CD4-positive, alpha-beta T cell treated with Interleukin-2 at 100 ng/mL for 4 hours (primary cell): Measurements from ENCODE around the gene ACADS.
"Not testable (repeated sequence)": the region's sequence is repeated elsewhere in the genome, so short reads cannot be mapped to it uniquely, and the experiment has no call there.

Experiments used
- DNase-seq: peaks from one replicate; pipeline ENCODE4 v3.0.0-alpha.2; 2020; ENCODE audit warnings: low spot score

ACADS gene

DNA sequence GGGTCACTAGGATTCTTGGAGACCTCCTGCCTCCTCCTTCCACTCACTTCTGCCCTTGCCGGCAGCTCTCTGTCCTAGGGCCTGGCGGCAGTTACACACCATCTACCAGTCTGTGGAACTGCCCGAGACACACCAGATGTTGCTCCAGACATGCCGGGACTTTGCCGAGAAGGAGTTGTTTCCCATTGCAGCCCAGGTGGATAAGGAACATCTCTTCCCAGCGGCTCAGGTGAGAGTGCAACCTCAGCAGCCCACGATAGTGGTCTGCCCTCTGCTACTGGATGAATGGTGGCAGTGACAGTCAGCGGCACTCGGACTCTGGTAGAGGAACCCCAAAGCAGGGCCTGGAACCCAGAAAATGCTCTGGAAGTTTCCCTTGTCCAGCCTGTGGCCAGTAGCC lies 1.3 kb downstream of the ACADS start:
- no peak for DNase-seq

- DNase-seq: not testable (repeated sequence)
Measured at GRCh38 chr12:120732198-120732597, 6.6 kb downstream of the ACADS start.

GRCh38 chr12:120733574-120733973 lies 7.9 kb downstream of the ACADS start:
- DNase-seq: no peak

GRCh38 chr12:120734210-120734609 lies 8.6 kb downstream of the ACADS start:
- DNase-seq: no peak

DNA sequence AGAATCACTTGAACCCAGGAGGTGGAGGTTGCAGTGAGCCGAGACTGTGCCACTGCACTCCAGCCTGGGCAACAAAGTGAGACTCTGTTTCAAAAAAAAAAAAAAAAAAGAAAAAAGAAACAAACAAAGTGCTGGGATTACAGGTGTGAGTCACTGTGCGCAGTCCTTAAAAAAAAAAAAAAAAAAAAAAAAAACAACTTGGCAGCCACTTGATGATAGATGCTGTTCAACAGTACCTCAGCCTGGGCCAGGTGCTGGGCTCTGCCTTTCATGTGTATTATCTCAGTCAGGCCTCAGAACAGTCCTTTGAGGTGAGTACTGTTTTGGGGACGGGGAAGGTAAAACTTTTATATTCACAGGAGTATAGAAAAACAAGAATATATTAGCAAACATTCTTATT lies 9.6 kb downstream of the ACADS start:
- no peak for DNase-seq

DNA sequence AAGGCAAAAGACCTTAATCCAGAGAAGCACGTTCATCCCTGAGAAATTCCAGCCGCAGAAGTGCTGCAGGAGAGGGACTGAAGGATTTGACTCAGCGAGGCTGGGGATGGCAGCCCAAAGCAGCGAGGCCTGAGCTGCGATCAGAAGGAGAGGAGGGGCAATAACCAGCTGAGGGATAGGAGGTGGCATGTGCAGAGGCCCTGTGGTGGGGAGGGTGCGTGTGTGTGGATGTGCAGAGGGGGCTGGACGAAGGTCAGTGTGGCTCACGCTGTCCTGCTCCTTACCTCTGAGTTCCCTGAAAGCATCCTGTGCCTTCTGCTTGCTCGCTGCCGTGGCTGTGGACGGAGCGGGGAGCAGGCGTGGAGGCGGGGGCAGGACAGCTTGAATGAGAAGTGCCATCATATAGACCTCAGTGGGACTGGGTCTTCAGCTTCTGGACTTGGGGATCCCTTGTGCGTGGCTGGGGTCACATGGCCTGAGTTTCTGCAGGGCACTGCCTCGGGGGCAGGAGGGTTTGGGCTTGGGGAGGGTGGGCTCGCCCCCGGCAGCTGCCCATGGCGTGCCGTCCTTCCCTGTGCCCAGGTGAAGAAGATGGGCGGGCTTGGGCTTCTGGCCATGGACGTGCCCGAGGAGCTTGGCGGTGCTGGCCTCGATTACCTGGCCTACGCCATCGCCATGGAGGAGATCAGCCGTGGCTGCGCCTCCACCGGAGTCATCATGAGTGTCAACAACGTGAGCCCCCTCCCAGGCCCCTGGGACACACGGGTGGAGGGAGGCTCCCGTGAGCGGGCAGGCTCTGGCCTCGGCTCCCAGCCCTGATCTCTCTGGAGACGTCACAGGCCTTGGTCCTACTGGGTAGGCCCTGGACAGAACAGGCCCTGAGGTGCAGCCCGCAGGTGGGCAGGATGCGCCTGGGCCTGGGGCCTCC lies 11.0 kb downstream of the ACADS start:
- no peak for DNase-seq

- no peak for DNase-seq
Measured at GRCh38 chr12:120737557-120738251, 12.1 kb downstream of the ACADS start.

GRCh38 chr12:120738252-120739030 lies 12.8 kb downstream of the ACADS start:
- no peak for DNase-seq

- DNase-seq: no peak
Measured at GRCh38 chr12:120739031-120739762, 13.6 kb downstream of the ACADS start.

GRCh38 chr12:120739821-120740613 lies 14.4 kb downstream of the ACADS start:
- no peak for DNase-seq

DNA sequence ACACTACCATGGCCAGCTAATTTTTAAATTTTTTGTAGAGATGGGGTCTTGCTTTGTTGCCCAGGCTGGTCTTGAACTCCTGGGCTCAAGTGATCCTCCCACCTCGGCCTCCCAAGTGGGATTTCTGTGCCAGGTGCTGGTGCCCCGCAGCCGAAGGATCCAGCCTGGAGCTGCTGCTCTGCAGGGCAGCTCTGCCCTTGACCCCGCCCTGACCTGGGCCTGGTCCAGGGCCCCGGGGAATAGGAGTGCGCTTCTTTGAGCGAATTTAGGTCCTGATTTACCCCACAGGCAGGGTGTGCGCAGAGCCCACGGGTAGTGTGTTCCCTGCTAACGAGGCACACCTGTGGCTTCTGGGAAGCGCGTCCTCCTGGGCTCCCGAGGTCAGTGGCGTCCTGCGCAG lies 15.2 kb downstream of the ACADS start:
- DNase-seq: no peak

GRCh38 chr12:120741476-120742421 lies 16.1 kb downstream of the ACADS start:
- no peak for DNase-seq

GRCh38 chr12:120744922-120745493 lies 19.4 kb downstream of the ACADS start:
- no peak for DNase-seq

DNA sequence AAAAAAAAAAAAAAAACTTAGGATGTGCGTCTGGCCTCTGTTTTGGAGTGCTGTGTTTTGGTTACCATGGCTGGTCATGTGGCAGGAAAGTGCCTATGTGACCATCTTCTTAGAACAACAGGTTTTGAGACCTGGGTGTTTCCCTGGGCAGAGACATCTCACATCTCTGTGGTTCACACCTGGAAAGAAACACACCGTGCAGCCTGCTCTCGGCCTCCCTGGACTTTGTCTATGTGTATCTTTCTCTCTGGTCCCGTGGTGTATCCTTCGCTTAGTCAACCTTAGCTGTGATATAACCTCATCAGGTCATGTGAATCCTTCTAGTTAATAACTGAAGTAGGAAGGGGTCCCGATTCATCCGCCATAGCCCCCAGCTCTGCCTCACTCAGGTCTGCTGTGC lies 22.6 kb downstream of the ACADS start:
- no peak for DNase-seq

DNA sequence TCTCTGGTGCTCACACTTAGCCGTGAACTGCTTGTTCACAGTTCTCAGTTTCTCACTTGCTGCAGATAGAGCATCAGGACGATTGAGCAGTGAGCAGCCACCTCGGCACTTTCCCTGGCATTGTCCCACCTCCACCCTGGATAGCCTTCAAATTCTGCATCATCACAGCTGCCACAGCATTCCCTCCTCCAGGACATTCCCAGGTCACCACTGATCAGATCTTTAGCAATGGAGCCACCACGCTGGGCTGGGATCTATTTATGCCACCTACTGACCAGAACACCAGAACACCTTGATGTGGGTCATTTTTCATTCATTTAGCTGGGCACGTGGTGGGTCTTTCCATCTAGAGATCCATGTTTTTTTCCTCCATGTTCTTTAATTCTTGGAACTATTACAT lies 23.6 kb downstream of the ACADS start:
- DNase-seq: no peak

DNA sequence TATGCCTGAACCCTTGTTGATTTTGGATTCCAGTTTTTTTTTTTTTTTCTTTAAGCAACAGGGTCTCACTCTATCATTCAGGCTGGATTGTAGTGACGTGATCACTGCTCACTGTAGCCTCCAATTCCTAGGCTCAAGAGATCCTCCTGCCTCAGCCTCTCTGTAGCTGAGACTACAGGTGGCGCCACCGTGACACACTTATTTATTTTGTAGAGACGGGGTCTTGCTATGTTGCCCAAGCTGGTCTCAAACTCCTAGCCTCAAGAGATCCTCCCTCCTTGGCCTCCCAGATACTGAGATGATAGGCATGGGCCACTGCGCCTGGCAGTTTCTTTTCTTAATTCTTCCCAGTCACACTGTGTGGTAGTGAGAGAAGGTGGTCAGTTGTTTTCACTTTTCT lies 25.2 kb downstream of the ACADS start:
- DNase-seq: no peak

DNA sequence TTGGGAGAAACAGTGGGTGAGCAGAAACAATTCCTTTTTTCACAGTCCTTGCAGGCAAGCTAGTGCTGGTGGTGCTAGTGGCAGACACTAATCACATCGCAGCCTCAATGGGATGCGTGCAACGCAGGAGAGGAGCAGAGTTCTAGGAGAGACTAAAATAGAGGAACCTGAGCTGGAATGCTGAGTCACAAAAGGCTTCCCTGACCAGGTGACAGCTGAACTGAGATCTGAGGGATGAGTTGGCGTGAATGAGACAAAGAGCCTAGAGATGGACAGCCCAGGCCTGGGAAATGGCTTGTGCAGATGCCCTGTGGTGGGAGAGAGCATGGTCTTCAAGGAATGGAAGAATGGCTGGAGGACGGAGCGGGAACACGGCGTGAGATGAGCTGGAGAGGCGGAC lies 25.8 kb downstream of the ACADS start:
- no peak for DNase-seq

GRCh38 chr12:120754792-120755191 lies 29.2 kb downstream of the ACADS start:
- DNase-seq: no peak

- DNase-seq: no peak
Measured at GRCh38 chr12:120755269-120755668, 29.6 kb downstream of the ACADS start.
